ENCODE results near the gene PXMP2.

GRCh38 chr12:132658149-132658894 lies 29.1 kb upstream of the PXMP2 start:
- TF ChIP-seq FOXS1 (CRISPR knock-in tag; IDR thresholded peaks at IDR 0.05) (no peak), POLR2A (IDR thresholded peaks at IDR 0.05; ENCODE audit: low read length) (no peak), CTCF (IDR thresholded peaks at IDR 0.05) (no peak), RCOR1 (IDR thresholded peaks at IDR 0.05; ENCODE audit: low read depth, low read length) (no peak), ZC3H11A (IDR thresholded peaks at IDR 0.05) (no peak), RFX5 (IDR thresholded peaks at IDR 0.05) (no peak), MAFK (IDR thresholded peaks at IDR 0.05; ENCODE audit: partially characterized antibody) (no peak), JUN (IDR thresholded peaks at IDR 0.05) (no peak), REST (IDR thresholded peaks at IDR 0.05) (no peak), RAD21 (conservative IDR thresholded peaks at IDR 0.05 in 1 of 2, IDR thresholded peaks at IDR 0.05 in 1 of 2) (no peak), CHD2 (IDR thresholded peaks at IDR 0.05; ENCODE audit: low read length, partially characterized antibody) (no peak), EP300 (IDR thresholded peaks at IDR 0.05) (no peak), EHMT2 (IDR thresholded peaks at IDR 0.05; ENCODE audit: low read depth) (no peak), SREBF2 (IDR thresholded peaks at IDR 0.05) (no peak)
